H9 (cell line): ENCODE data around the gene DHDDS. TPM values are rescaled to one million over a fixed set of nuclear protein-coding genes. Genes with fewer than 3 reads are reported as not detected.

Experiments
- DNase-seq: peaks from one replicate; pipeline ENCODE4 v3.0.0-alpha.2; 2017
- H2AFZ ChIP-seq: one replicate; pipeline ENCODE4 v1.6.1; 2013; ENCODE audit warnings: mild to moderate bottlenecking, low read length, control low read depth, moderate library complexity
- H2AK5ac ChIP-seq: 2 replicates; pipeline ENCODE4 v1.6.1; 2013; ENCODE audit warnings: low read length, control low read depth, mixed read lengths; ENCODE audit not compliant: insufficient read length
- H2BK120ac ChIP-seq: one replicate; pipeline ENCODE4 v1.6.1; 2013; ENCODE audit warnings: low read depth, mild to moderate bottlenecking, low read length, control low read depth, inconsistent platforms; ENCODE audit not compliant: poor library complexity, severe bottlenecking
- H2BK12ac ChIP-seq: 2 replicates; pipeline ENCODE4 v1.6.1; 2013; ENCODE audit warnings: low read length, control low read depth, mixed read lengths, low read depth; ENCODE audit not compliant: insufficient read length
- H2BK15ac ChIP-seq: 2 replicates; pipeline ENCODE4 v1.6.1; 2013; ENCODE audit warnings: low read depth, low read length, control low read depth
- H2BK20ac ChIP-seq: one replicate; pipeline ENCODE4 v1.6.1; 2013; ENCODE audit warnings: low read depth, mild to moderate bottlenecking, low read length, control low read depth, inconsistent platforms; ENCODE audit not compliant: poor library complexity, severe bottlenecking
- H2BK5ac ChIP-seq: 2 replicates; pipeline ENCODE4 v1.6.1; 2013; ENCODE audit warnings: low read length, control low read depth, mixed read lengths; ENCODE audit not compliant: insufficient read length
- H3K14ac ChIP-seq: 2 replicates; pipeline ENCODE4 v1.6.1; 2013; ENCODE audit warnings: low read length, control low read depth; ENCODE audit not compliant: insufficient read depth
- H3K18ac ChIP-seq: 2 replicates; pipeline ENCODE4 v1.6.1; 2013; ENCODE audit warnings: low read depth, mild to moderate bottlenecking, mixed read lengths, low read length, control low read depth; ENCODE audit not compliant: insufficient read length
- H3K23ac ChIP-seq: 2 replicates; pipeline ENCODE4 v1.6.1; 2013; ENCODE audit warnings: low read length, control low read depth, mixed read lengths, low read depth; ENCODE audit not compliant: insufficient read length
- H3K23me2 ChIP-seq: 2 replicates; pipeline ENCODE4 v1.6.1; 2013; ENCODE audit warnings: low read depth, mild to moderate bottlenecking, mixed read lengths, low read length, control low read depth; ENCODE audit not compliant: insufficient read length, poor library complexity, severe bottlenecking
- H3K27ac ChIP-seq: 2 replicates; pipeline ENCODE4 v1.5.1; 2013; ENCODE audit warnings: low read length, control low read depth, mixed read lengths, low read depth; ENCODE audit not compliant: insufficient read length
- H3K27me3 ChIP-seq: 2 replicates; pipeline ENCODE4 v1.6.1; 2013; ENCODE audit warnings: low read length, control low read depth, inconsistent platforms; ENCODE audit not compliant: insufficient read depth
- H3K4ac ChIP-seq: 2 replicates; pipeline ENCODE4 v1.6.1; 2013; ENCODE audit warnings: low read depth, mild to moderate bottlenecking, control low read depth, inconsistent platforms, low read length, moderate library complexity
- H3K4me1 ChIP-seq: 2 replicates; pipeline ENCODE4 v1.6.1; 2013; ENCODE audit warnings: low read length, control low read depth, inconsistent platforms; ENCODE audit not compliant: insufficient read depth
- H3K4me2 ChIP-seq: 2 replicates; pipeline ENCODE4 v1.6.1; 2013; ENCODE audit warnings: low read length, control low read depth, mixed read lengths; ENCODE audit not compliant: insufficient read length, insufficient read depth
- H3K56ac ChIP-seq: 2 replicates; pipeline ENCODE4 v1.6.1; 2013; ENCODE audit warnings: low read depth, mild to moderate bottlenecking, mixed read lengths, low read length, control low read depth; ENCODE audit not compliant: insufficient read length
- H3K79me1 ChIP-seq: 2 replicates; pipeline ENCODE4 v1.6.1; 2013; ENCODE audit warnings: low read depth, mild to moderate bottlenecking, moderate library complexity, low read length, control low read depth, inconsistent platforms; ENCODE audit not compliant: insufficient read depth, poor library complexity, severe bottlenecking
- H3K79me2 ChIP-seq: 2 replicates; pipeline ENCODE4 v1.6.1; 2013; ENCODE audit warnings: low read length, control low read depth, inconsistent platforms; ENCODE audit not compliant: insufficient read depth
- H3K9ac ChIP-seq: 2 replicates; pipeline ENCODE4 v1.6.1; 2013; ENCODE audit warnings: low read length, control low read depth, mixed read lengths; ENCODE audit not compliant: insufficient read length; ENCODE audit errors: extremely low read depth
- H3K9me3 ChIP-seq: one replicate; pipeline ENCODE4 v1.6.1; 2013; ENCODE audit warnings: low read depth, low read length, inconsistent platforms; ENCODE audit not compliant: control insufficient read depth
- H3T11ph ChIP-seq: one replicate; pipeline ENCODE4 v1.6.1; 2013; ENCODE audit warnings: mild to moderate bottlenecking, low read length, control low read depth, inconsistent platforms
- H4K20me1 ChIP-seq: one replicate; pipeline ENCODE4 v1.6.1; 2013; ENCODE audit not compliant: control insufficient read depth, insufficient read length, insufficient read depth
- H4K5ac ChIP-seq: 2 replicates; pipeline ENCODE4 v1.6.1; 2013; ENCODE audit warnings: low read depth, mild to moderate bottlenecking, mixed read lengths, low read length, control low read depth; ENCODE audit not compliant: insufficient read length
- H4K8ac ChIP-seq: replicated peaks from 2 replicates; pipeline ENCODE4 v1.6.1; 2013; ENCODE audit warnings: low read length, control low read depth, mixed read lengths, low read depth; ENCODE audit not compliant: insufficient read length
- H4K91ac ChIP-seq: 2 replicates; pipeline ENCODE4 v1.6.1; 2013; ENCODE audit warnings: low read depth, mild to moderate bottlenecking, moderate library complexity, mixed read lengths, low read length, control low read depth; ENCODE audit not compliant: insufficient read length
- H3K27ac Mint-ChIP-seq, 3 experiments: 2 replicates in 2 of 3; 3 replicates in 1 of 3; pipeline ENCODE4 v1.8.0; 2020 to 2021; ENCODE audit warnings: mixed read lengths in 3 of 3, mild to moderate bottlenecking in 1 of 3, moderate library complexity in 1 of 3
- H3K27me3 Mint-ChIP-seq: 2 replicates; pipeline ENCODE4 v1.8.0; 2021; ENCODE audit warnings: low read depth, mild to moderate bottlenecking, moderate library complexity, mixed read lengths
- H3K36me3 Mint-ChIP-seq, 3 experiments: 2 replicates in 2 of 3; 3 replicates in 1 of 3; pipeline ENCODE4 v1.8.0; 2020 to 2021; ENCODE audit warnings: low read depth in 3 of 3, mixed read lengths in 3 of 3; ENCODE audit not compliant: insufficient read depth in 1 of 3
- H3K4me1 Mint-ChIP-seq, 2 experiments: 2 replicates each; pipeline ENCODE4 v1.8.0; 2020; ENCODE audit warnings: mixed read lengths in 2 of 2
- H3K4me3 Mint-ChIP-seq, 2 experiments: 2 replicates in 1 of 2; 3 replicates in 1 of 2; pipeline ENCODE4 v1.8.0; 2020 to 2021; ENCODE audit warnings: mild to moderate bottlenecking in 2 of 2, mixed read lengths in 2 of 2, moderate library complexity in 1 of 2
- H3K9me3 Mint-ChIP-seq, 2 experiments: 2 replicates in 1 of 2; 3 replicates in 1 of 2; pipeline ENCODE4 v1.8.0; 2020; ENCODE audit warnings: mild to moderate bottlenecking in 2 of 2, mixed read lengths in 2 of 2, moderate library complexity in 1 of 2
- CTCF ChIP-seq: fragments of 200-600 bp; sonication (generic); conservative IDR thresholded peaks from 3 replicates; pipeline ENCODE4 v1.8.0; 2021; ENCODE audit warnings: antibody characterized with exemption, mild to moderate bottlenecking
- WGBS: extraction: QIAGEN DNeasy Blood & Tissue Kit; methylation state at CpG from one replicate; pipeline ENCODE4 v1.1.7; 2013; ENCODE audit warnings: missing lambda C conversion rate, low lambda C conversion rate, mixed read lengths; ENCODE audit not compliant: insufficient read length; ENCODE audit errors: extremely low coverage; 5-methylcytosine and 5-hydroxymethylcytosine counted together
- total RNA-seq: library from RNA; stranded (reverse); gene quantifications from 2 replicates; pipeline ENCODE4 v1.2.1, GENCODE V29; 2021

Gene DHDDS
- total RNA-seq, 1 experiment from 2014 or later = 61.2 TPM

GRCh38 chr1:26449868-26450267 lies 17.7 kb downstream of the DHDDS start:
- Mint-ChIP-seq H3K4me3 (no peak overlapping the region), H3K27ac (peak overlapping the region in 1 of 3 experiments; percentile 64; a peak in 2 of 7 replicates), H3K27me3 (no peaks in the 10 kb centered on the region), H3K36me3 (peaks cover 11 to 68% (median 60%) of the 10 kb centered on the region in 3 experiments), H3K9me3 (no peaks in the 10 kb centered on the region), H3K4me1 (peaks cover 0 to 6% of the 10 kb centered on the region in 2 experiments; a peak in 2 of 4 replicates)
- Histone ChIP-seq H3K4me2 (no peak overlapping the region), H2BK12ac (no peak overlapping the region), H2AFZ (no peak overlapping the region), H3K23ac (no peak overlapping the region), H3K56ac (no peak overlapping the region), H3K18ac (no peak overlapping the region), H3K9me3 (no peaks in the 10 kb centered on the region), H3T11ph (no peak overlapping the region), H3K27ac (no peak overlapping the region), H3K27me3 (no peaks in the 10 kb centered on the region), H3K79me1 (no peaks in the 10 kb centered on the region), H3K14ac (no peak overlapping the region), H2BK120ac (no peak overlapping the region), H2AK5ac (no peak overlapping the region), H3K9ac (no peak overlapping the region), H4K5ac (no peak overlapping the region), H2BK15ac (no peak overlapping the region), H2BK20ac (no peak overlapping the region), H2BK5ac (no peak overlapping the region), H4K8ac (no peak overlapping the region), H3K4me1 (no peaks in the 10 kb centered on the region), H4K91ac (no peak overlapping the region), H3K79me2 (no peaks in the 10 kb centered on the region), H3K4ac (no peak overlapping the region), H3K23me2 (no peaks in the 10 kb centered on the region), H4K20me1 (no peaks in the 10 kb centered on the region)
- DNase-seq = no peak
- WGBS = no CpG with 5 or more reads among the region's 3 CpGs
- no peak for TF ChIP-seq CTCF
